ENCODE data around the gene PRRT1B.

GRCh38 chr9:131539223-131539923 lies 6.0 kb upstream of the PRRT1B start:
- no peak for TF ChIP-seq EZH2 (optimal IDR thresholded peaks at IDR 0.05; ENCODE audit: low read depth, low read length)
- TF ChIP-seq CTCF (IDR thresholded peaks at IDR 0.05; ENCODE audit: low read length): no peak
